Neural progenitor cell (in vitro differentiated cells): ENCODE measurements around the gene PPP1R14B.

Experiments
- EZH2 ChIP-seq: fragments of 200-600 bp; sonication (generic); IDR thresholded peaks from 2 replicates; pipeline ENCODE4 v1.6.1; 2017; ENCODE audit warnings: antibody characterized with exemption, mild to moderate bottlenecking, moderate library complexity
- EZH2phosphoT487 ChIP-seq: fragments of 200-600 bp; sonication (generic); IDR thresholded peaks from 2 replicates; pipeline ENCODE4 v1.6.1; 2017; ENCODE audit warnings: antibody characterized with exemption
- TF ChIP-seq, protein P1 (sequence below): fragments of 200-600 bp; sonication (generic); IDR thresholded peaks from 2 replicates; pipeline ENCODE4 v1.5.1; 2017; ENCODE audit warnings: antibody characterized with exemption, mild to moderate bottlenecking

DNA sequence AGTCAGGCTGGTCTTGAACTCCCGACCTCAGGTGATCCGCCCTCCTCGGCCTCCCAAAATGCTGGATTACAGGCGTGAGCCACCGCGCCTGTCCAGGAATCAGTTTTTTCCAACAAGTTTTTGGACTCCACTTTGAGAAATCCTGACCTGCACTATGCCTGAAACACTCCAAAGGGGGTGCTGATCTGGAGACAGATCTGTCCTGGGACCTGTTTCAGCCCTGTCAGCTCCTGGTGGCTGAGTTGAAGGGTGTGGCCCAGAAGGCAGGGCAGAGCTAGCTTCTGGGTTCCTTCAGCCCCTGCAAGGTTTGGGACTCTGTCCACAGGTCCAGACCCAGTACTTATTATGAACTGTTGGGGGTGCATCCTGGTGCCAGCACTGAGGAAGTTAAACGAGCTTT is 15.2 kb downstream of the PPP1R14B start:
- no peak for TF ChIP-seq EZH2
- TF ChIP-seq, protein P1, sequence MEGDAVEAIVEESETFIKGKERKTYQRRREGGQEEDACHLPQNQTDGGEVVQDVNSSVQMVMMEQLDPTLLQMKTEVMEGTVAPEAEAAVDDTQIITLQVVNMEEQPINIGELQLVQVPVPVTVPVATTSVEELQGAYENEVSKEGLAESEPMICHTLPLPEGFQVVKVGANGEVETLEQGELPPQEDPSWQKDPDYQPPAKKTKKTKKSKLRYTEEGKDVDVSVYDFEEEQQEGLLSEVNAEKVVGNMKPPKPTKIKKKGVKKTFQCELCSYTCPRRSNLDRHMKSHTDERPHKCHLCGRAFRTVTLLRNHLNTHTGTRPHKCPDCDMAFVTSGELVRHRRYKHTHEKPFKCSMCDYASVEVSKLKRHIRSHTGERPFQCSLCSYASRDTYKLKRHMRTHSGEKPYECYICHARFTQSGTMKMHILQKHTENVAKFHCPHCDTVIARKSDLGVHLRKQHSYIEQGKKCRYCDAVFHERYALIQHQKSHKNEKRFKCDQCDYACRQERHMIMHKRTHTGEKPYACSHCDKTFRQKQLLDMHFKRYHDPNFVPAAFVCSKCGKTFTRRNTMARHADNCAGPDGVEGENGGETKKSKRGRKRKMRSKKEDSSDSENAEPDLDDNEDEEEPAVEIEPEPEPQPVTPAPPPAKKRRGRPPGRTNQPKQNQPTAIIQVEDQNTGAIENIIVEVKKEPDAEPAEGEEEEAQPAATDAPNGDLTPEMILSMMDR: no peak
- TF ChIP-seq EZH2phosphoT487: no peak
